ENCODE results near the gene PTMS. TPM values are rescaled to one million over a fixed set of nuclear protein-coding genes. Genes with fewer than 3 reads are reported as not detected.

PTMS gene
- total RNA-seq, 4 donors from 2014 or later, result 44.2 to 87.5 (median 53.0) TPM

DNA sequence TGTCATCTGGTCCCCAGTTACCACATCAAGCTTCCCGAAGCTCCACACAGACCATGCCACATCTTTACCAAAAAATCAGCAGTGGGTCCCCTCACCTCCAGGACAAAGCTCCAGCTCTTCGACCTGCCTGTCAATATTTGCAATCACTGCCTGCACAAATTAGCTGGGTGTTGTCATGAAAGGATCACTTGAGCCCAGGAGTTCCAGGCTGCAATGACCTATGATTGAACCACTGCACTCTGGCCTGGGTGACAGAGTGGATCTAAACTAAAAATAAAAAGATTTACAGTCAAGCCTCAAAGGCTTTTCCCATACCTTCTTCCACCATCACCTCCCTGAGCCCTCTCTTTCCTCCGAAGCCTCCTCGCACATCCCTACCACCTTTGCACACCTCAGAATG, 30.4 kb downstream of the PTMS start:
- Histone ChIP-seq H3K36me3 (no peaks in the 10 kb centered on the region), H3K4me3 (no peak overlapping the region), H3K27ac (no peak overlapping the region), H3K9me3 (no peaks in the 10 kb centered on the region), H3K4me1 (peaks cover 0 to 10% (median 1%) of the 10 kb centered on the region in 4 donors), H3K27me3 (no peaks in the 10 kb centered on the region)
- no peak for TF ChIP-seq POLR2A (IDR thresholded peaks at IDR 0.05)
- TF ChIP-seq, protein P1, sequence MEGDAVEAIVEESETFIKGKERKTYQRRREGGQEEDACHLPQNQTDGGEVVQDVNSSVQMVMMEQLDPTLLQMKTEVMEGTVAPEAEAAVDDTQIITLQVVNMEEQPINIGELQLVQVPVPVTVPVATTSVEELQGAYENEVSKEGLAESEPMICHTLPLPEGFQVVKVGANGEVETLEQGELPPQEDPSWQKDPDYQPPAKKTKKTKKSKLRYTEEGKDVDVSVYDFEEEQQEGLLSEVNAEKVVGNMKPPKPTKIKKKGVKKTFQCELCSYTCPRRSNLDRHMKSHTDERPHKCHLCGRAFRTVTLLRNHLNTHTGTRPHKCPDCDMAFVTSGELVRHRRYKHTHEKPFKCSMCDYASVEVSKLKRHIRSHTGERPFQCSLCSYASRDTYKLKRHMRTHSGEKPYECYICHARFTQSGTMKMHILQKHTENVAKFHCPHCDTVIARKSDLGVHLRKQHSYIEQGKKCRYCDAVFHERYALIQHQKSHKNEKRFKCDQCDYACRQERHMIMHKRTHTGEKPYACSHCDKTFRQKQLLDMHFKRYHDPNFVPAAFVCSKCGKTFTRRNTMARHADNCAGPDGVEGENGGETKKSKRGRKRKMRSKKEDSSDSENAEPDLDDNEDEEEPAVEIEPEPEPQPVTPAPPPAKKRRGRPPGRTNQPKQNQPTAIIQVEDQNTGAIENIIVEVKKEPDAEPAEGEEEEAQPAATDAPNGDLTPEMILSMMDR (IDR thresholded peaks at IDR 0.05), result no peak
- no peak for DNase-seq

DNA sequence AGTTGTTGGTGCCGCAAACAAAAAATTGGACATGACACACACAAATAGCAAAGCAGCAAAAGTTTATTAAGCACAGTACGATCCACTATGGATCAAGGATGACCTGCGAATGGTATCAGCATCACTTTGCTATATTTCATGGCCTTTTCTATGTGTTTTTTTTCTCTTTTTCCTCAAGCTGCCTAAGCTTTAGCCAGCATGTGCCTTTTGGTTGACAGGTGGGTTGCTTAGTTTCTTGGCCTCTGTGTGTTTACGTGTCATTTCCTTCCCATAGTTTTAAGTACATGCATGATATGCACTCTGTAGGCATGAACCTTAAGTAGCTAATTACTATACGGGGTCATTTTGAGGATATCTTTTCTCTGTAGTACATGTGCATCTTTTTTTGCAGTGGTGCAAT, 33.0 kb downstream of the PTMS start:
- Histone ChIP-seq H3K27me3 (no peaks in the 10 kb centered on the region), H3K9me3 (no peaks in the 10 kb centered on the region), H3K4me1 (no peaks in the 10 kb centered on the region), H3K27ac (no peak overlapping the region), H3K4me3 (no peak overlapping the region), H3K36me3 (no peaks in the 10 kb centered on the region)
- no peak for TF ChIP-seq POLR2A (IDR thresholded peaks at IDR 0.05)
- TF ChIP-seq, protein P1 (IDR thresholded peaks at IDR 0.05), result no peak
- no peak for DNase-seq

DNA sequence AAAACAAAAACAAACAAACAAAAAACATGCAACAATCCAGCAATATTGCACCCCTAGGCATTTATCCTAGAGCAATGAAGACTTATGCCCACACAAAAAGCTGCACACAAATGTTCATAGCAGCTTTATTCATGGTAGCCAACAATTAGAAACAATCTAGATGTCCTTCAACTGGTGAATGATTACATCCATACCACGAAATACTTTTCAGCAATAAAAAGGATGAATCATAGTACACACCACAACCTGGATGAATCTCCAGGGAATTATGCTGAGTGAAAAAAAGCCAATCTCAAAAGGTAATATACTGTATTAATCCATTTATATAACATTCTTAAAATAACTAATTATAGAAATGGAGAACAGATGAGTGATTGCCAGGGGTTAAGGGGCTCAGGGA, 41.0 kb downstream of the PTMS start:
- H3K4me1 ChIP-seq, result no peaks in the 10 kb centered on the region
- no peak for DNase-seq
- no peaks in the 10 kb centered on the region for H3K27me3 ChIP-seq
- no peaks in the 10 kb centered on the region for H3K36me3 ChIP-seq
- no peak overlapping the region for H3K4me3 ChIP-seq
- no peak for TF ChIP-seq POLR2A (IDR thresholded peaks at IDR 0.05)
- TF ChIP-seq, protein P1 (IDR thresholded peaks at IDR 0.05), result no peak
- H3K27ac ChIP-seq, result no peak overlapping the region
- H3K9me3 ChIP-seq, result no peaks in the 10 kb centered on the region

DNA sequence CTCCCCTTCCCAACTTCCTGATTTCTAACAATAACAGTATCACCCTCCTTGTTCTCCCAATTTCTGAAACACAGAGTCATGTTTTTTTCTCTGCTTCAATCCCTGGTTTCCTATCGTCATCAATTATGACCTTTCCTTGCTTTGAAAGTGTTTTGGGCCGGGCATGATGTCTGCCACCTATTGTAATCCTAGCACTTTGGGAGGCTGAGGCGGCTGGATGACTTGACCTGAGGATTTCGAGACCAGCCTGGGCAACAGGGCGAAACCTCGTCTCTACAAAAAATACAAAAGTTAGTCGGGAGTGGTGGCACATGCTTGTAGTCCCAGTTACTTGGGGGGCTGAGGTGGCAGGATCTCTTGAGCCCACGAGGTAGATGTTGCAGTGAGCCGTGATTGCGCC, 42.9 kb downstream of the PTMS start:
- no peaks in the 10 kb centered on the region for H3K36me3 ChIP-seq
- no peaks in the 10 kb centered on the region for H3K9me3 ChIP-seq
- no peak for DNase-seq
- no peaks in the 10 kb centered on the region for H3K27me3 ChIP-seq
- no peaks in the 10 kb centered on the region for H3K4me1 ChIP-seq
- no peak overlapping the region for H3K4me3 ChIP-seq
- H3K27ac ChIP-seq, result no peak overlapping the region
- TF ChIP-seq, protein P1 (IDR thresholded peaks at IDR 0.05), result no peak
- no peak for TF ChIP-seq POLR2A (IDR thresholded peaks at IDR 0.05)

DNA sequence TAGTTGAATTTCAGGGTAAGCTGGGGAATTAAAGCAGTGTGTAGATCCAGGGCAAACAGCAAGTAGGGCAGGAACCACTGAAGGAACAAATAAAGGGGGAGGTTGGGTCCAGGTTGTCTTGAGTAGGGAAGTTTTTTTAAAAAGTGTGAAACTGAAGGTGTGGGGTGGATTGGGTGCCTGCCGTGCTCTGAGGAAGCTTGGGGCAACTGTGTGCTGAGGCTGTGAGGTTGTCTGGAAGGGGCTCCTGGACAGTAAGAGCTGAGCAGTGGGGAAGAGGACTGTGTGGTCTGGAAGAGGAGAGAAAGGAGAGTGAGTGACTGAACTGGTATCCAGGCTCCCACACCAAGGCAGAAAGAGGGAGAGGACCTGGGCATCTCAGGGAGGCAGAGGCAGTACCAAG, 44.6 kb downstream of the PTMS start:
- Histone ChIP-seq H3K27me3 (no peaks in the 10 kb centered on the region), H3K4me3 (no peak overlapping the region), H3K36me3 (no peaks in the 10 kb centered on the region), H3K27ac (no peak overlapping the region), H3K4me1 (no peaks in the 10 kb centered on the region), H3K9me3 (no peaks in the 10 kb centered on the region)
- TF ChIP-seq POLR2A (IDR thresholded peaks at IDR 0.05), result no peak
- TF ChIP-seq, protein P1 (IDR thresholded peaks at IDR 0.05), result no peak
- DNase-seq, result no peak

DNA sequence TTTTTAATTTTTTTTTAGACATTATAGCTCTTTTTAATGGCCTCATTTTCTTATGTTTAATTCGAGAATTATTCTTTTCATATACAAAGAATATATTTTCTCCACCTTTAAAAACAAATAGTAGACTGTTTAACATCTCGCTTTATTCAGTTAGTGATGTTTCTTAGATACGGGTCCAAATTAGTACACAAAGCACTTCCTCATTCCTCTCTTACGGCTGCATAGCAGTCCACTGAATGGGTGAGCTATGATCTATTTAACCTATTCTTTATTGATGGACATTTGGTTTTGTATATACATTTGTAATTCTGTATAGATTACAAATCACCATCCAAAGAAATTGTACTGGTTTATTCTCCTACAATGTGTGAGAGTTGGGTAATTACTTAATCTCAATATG, 47.2 kb downstream of the PTMS start:
- Histone ChIP-seq H3K27ac (no peak overlapping the region), H3K9me3 (no peaks in the 10 kb centered on the region), H3K4me3 (no peak overlapping the region), H3K36me3 (no peaks in the 10 kb centered on the region), H3K4me1 (no peaks in the 10 kb centered on the region), H3K27me3 (no peaks in the 10 kb centered on the region)
- no peak for DNase-seq
- TF ChIP-seq POLR2A (IDR thresholded peaks at IDR 0.05), result no peak
- TF ChIP-seq, protein P1 (IDR thresholded peaks at IDR 0.05), result no peak

All from Peyer's patch (tissue), 4 donors.